H1 (cell line): Measurements from ENCODE around the gene RSPH9. TPM values are rescaled to one million over a fixed set of nuclear protein-coding genes. Genes with fewer than 3 reads are reported as not detected.

Experiments used
- BACH1 ChIP-seq: IDR thresholded peaks from 2 replicates; pipeline ENCODE4 v1.6.1; 2012; ENCODE audit warnings: low read length, improper control_type of control experiment
- MAFK ChIP-seq: IDR thresholded peaks from 2 replicates; pipeline ENCODE4 v1.6.1; 2012; ENCODE audit warnings: low read depth, mild to moderate bottlenecking, improper control_type of control experiment, low read length
- POLR2A ChIP-seq, 2 experiments: IDR thresholded peaks; 1 replicate in 1 of 2; 2 replicates in 1 of 2; pipeline ENCODE4 v1.6.1; 2011; ENCODE audit warnings: low read depth in 2 of 2, low read length in 2 of 2, mild to moderate bottlenecking in 2 of 2; ENCODE audit errors: control extremely low read depth in 1 of 2
- POLR2AphosphoS5 ChIP-seq: IDR thresholded peaks from 2 replicates; pipeline ENCODE4 v1.6.1; 2011; ENCODE audit warnings: low read depth, low read length
- RAD21 ChIP-seq, 2 experiments: IDR thresholded peaks in 1 of 2; conservative IDR thresholded peaks in 1 of 2; 2 replicates each; pipeline ENCODE4 v1.6.1; 2011; ENCODE audit warnings: low read depth in 2 of 2, low read length in 2 of 2, improper control_type of control experiment in 1 of 2, inconsistent platforms in 1 of 2, mild to moderate bottlenecking in 1 of 2, moderate library complexity in 1 of 2
- TCF12 ChIP-seq: IDR thresholded peaks from 2 replicates; pipeline ENCODE4 v1.6.1; 2011; ENCODE audit warnings: low read depth, mild to moderate bottlenecking, low read length
- polyA plus RNA-seq, 7 experiments: library from polyadenylated mRNA; depleted of rRNA in 3 of 7; stranded (reverse) in 5 of 7; unstranded in 2 of 7; fragments of >200 nt in 5 of 7; fragments of 200-250 nt in 2 of 7; gene quantifications; 1 replicate in 5 of 7; 2 replicates in 1 of 7; 4 replicates in 1 of 7; pipeline versions ENCODE4 v1.2.1 to v1.2.3, GENCODE V29; 2011 to 2013; ENCODE audit warnings: missing spikeins in 2 of 7, mixed read lengths in 2 of 7
- total RNA-seq: library from RNA; stranded (reverse); fragmentation: NEBNext Ultra II Directional; extraction: Animal tissue kit (Norgen Biotek cat#: 25700); gene quantifications from 2 replicates; pipeline ENCODE4 v1.2.1, GENCODE V29; 2021
- TF ChIP-seq, protein P1 (sequence below): fragments of 300-600 bp; sonication (generic); IDR thresholded peaks from 2 replicates; pipeline ENCODE4 v1.7.1; 2012; ENCODE audit warnings: low read length, moderate library complexity, mild to moderate bottlenecking, inconsistent platforms; ENCODE audit not compliant: insufficient replicate concordance
- TF ChIP-seq, protein P2 (sequence below), 3 experiments: IDR thresholded peaks; 1 replicate in 2 of 3; 2 replicates in 1 of 3; pipeline versions ENCODE4 v1.5.1 to v1.6.1; 2011; ENCODE audit warnings: low read length in 3 of 3, mild to moderate bottlenecking in 3 of 3, inconsistent platforms in 2 of 3, low read depth in 1 of 3, moderate library complexity in 1 of 3; ENCODE audit not compliant: insufficient read depth in 1 of 3; ENCODE audit errors: control extremely low read depth in 1 of 3

Gene RSPH9
- total and polyA plus RNA-seq, 2 of the 8 experiments (the other 6 are each of a cell fraction or from before 2014, with no cell fraction given) = 0.15 to 0.23 TPM

DNA sequence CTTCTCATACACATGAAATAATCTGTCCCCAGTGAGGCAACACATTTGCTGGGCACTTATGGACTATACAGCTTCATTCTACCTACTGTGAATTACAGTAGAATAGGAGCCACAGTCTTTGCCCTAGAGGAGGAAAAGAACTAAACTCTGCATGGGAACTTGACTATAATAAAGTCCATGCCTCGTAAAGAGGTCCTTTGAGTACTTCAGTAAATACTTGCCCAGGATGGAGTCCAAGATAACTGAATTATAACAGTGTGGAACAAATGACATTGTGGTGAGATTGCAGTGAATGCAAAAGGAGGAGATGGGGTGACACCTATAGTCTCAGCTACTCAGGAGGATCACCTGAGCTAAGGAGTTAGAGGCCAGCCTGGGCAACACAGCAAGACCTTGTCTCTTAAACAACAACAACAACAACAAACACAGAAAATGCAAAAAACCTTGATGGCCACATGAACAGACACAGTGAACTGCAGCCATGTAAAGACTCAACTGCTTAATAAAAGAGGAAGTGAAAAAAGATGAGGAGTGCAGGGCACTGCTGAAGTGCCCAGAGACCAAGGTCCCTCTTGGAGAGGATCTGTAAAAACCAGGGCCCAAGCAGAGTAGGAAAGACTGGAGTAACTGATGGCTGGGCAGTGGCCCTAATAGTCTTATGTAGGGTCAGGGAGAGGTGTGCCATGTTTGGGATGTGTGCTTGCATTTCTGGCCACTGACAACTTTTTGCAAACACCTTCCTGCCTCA is 39.0 kb downstream of the RSPH9 start (continued):
- TF ChIP-seq, protein P1, sequence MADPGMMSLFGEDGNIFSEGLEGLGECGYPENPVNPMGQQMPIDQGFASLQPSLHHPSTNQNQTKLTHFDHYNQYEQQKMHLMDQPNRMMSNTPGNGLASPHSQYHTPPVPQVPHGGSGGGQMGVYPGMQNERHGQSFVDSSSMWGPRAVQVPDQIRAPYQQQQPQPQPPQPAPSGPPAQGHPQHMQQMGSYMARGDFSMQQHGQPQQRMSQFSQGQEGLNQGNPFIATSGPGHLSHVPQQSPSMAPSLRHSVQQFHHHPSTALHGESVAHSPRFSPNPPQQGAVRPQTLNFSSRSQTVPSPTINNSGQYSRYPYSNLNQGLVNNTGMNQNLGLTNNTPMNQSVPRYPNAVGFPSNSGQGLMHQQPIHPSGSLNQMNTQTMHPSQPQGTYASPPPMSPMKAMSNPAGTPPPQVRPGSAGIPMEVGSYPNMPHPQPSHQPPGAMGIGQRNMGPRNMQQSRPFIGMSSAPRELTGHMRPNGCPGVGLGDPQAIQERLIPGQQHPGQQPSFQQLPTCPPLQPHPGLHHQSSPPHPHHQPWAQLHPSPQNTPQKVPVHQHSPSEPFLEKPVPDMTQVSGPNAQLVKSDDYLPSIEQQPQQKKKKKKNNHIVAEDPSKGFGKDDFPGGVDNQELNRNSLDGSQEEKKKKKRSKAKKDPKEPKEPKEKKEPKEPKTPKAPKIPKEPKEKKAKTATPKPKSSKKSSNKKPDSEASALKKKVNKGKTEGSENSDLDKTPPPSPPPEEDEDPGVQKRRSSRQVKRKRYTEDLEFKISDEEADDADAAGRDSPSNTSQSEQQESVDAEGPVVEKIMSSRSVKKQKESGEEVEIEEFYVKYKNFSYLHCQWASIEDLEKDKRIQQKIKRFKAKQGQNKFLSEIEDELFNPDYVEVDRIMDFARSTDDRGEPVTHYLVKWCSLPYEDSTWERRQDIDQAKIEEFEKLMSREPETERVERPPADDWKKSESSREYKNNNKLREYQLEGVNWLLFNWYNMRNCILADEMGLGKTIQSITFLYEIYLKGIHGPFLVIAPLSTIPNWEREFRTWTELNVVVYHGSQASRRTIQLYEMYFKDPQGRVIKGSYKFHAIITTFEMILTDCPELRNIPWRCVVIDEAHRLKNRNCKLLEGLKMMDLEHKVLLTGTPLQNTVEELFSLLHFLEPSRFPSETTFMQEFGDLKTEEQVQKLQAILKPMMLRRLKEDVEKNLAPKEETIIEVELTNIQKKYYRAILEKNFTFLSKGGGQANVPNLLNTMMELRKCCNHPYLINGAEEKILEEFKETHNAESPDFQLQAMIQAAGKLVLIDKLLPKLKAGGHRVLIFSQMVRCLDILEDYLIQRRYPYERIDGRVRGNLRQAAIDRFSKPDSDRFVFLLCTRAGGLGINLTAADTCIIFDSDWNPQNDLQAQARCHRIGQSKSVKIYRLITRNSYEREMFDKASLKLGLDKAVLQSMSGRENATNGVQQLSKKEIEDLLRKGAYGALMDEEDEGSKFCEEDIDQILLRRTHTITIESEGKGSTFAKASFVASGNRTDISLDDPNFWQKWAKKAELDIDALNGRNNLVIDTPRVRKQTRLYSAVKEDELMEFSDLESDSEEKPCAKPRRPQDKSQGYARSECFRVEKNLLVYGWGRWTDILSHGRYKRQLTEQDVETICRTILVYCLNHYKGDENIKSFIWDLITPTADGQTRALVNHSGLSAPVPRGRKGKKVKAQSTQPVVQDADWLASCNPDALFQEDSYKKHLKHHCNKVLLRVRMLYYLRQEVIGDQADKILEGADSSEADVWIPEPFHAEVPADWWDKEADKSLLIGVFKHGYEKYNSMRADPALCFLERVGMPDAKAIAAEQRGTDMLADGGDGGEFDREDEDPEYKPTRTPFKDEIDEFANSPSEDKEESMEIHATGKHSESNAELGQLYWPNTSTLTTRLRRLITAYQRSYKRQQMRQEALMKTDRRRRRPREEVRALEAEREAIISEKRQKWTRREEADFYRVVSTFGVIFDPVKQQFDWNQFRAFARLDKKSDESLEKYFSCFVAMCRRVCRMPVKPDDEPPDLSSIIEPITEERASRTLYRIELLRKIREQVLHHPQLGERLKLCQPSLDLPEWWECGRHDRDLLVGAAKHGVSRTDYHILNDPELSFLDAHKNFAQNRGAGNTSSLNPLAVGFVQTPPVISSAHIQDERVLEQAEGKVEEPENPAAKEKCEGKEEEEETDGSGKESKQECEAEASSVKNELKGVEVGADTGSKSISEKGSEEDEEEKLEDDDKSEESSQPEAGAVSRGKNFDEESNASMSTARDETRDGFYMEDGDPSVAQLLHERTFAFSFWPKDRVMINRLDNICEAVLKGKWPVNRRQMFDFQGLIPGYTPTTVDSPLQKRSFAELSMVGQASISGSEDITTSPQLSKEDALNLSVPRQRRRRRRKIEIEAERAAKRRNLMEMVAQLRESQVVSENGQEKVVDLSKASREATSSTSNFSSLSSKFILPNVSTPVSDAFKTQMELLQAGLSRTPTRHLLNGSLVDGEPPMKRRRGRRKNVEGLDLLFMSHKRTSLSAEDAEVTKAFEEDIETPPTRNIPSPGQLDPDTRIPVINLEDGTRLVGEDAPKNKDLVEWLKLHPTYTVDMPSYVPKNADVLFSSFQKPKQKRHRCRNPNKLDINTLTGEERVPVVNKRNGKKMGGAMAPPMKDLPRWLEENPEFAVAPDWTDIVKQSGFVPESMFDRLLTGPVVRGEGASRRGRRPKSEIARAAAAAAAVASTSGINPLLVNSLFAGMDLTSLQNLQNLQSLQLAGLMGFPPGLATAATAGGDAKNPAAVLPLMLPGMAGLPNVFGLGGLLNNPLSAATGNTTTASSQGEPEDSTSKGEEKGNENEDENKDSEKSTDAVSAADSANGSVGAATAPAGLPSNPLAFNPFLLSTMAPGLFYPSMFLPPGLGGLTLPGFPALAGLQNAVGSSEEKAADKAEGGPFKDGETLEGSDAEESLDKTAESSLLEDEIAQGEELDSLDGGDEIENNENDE = no peak
- no peak for TF ChIP-seq TCF12
- TF ChIP-seq, protein P2, sequence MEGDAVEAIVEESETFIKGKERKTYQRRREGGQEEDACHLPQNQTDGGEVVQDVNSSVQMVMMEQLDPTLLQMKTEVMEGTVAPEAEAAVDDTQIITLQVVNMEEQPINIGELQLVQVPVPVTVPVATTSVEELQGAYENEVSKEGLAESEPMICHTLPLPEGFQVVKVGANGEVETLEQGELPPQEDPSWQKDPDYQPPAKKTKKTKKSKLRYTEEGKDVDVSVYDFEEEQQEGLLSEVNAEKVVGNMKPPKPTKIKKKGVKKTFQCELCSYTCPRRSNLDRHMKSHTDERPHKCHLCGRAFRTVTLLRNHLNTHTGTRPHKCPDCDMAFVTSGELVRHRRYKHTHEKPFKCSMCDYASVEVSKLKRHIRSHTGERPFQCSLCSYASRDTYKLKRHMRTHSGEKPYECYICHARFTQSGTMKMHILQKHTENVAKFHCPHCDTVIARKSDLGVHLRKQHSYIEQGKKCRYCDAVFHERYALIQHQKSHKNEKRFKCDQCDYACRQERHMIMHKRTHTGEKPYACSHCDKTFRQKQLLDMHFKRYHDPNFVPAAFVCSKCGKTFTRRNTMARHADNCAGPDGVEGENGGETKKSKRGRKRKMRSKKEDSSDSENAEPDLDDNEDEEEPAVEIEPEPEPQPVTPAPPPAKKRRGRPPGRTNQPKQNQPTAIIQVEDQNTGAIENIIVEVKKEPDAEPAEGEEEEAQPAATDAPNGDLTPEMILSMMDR (IDR thresholded peaks at IDR 0.05; ENCODE audit: control extremely low read depth in 1 of 3, insufficient read depth in 1 of 3, low read depth in 1 of 3, low read length in 3 of 3) = no peak
- TF ChIP-seq POLR2A (IDR thresholded peaks at IDR 0.05; ENCODE audit: control extremely low read depth in 1 of 2, low read depth in 2 of 2, low read length in 2 of 2) = no peak
- no peak for TF ChIP-seq MAFK
- no peak for TF ChIP-seq BACH1
- TF ChIP-seq RAD21 (IDR thresholded peaks at IDR 0.05 in 1 of 2, conservative IDR thresholded peaks at IDR 0.05 in 1 of 2; ENCODE audit: low read depth in 2 of 2, low read length in 2 of 2) = no peak
- TF ChIP-seq POLR2AphosphoS5 = no peak
